Testis (tissue), 3 donors: ENCODE results near the gene SDK1. TPM values are rescaled to one million over a fixed set of nuclear protein-coding genes. Genes with fewer than 3 reads are reported as not detected.

Experiments used
- DNase-seq: peaks from one replicate; pipeline ENCODE4 v3.0.0-alpha.2; 2019
- H3K27ac ChIP-seq, 2 donors: fragments of 200-600 bp; sonication (generic); one replicate each; pipeline ENCODE4 v1.5.1; 2019
- H3K27me3 ChIP-seq: fragments of 200-600 bp; sonication (generic); one replicate; pipeline ENCODE4 v1.5.1; 2019
- H3K36me3 ChIP-seq: fragments of 200-600 bp; sonication (generic); one replicate; pipeline ENCODE4 v1.5.1; 2017; ENCODE audit warnings: low read depth; ENCODE audit errors: missing control alignments
- H3K4me1 ChIP-seq: fragments of 200-600 bp; sonication (generic); one replicate; pipeline ENCODE4 v1.5.1; 2019
- H3K4me3 ChIP-seq, 2 donors: fragments of 200-600 bp; sonication (generic); one replicate each; pipeline ENCODE4 v1.5.1; 2017 to 2019
- H3K9me3 ChIP-seq: fragments of 200-600 bp; sonication (generic); one replicate; pipeline ENCODE4 v1.5.1; 2017
- CTCF ChIP-seq, 3 experiments: fragments of 450-650 bp in 2 of 3; fragments of 200-600 bp in 1 of 3; sonication (generic) in 1 of 3; IDR thresholded peaks; one replicate each; pipeline ENCODE4 v1.5.1; 2016 to 2019; ENCODE audit warnings: antibody characterized with exemption in 3 of 3, mild to moderate bottlenecking in 2 of 3, moderate library complexity in 1 of 3
- POLR2A ChIP-seq: fragments of 450-650 bp; IDR thresholded peaks from one replicate; pipeline ENCODE4 v1.6.1; 2017; ENCODE audit warnings: antibody characterized with exemption, mild to moderate bottlenecking, moderate library complexity
- WGBS, 2 donors: methylation state at CpG; one replicate each; pipeline ENCODE4 v1.1.5; 2018; 5-methylcytosine and 5-hydroxymethylcytosine counted together
- intact Hi-C: fragments of 100-400 bp; cut with DNase I; formaldehyde crosslinking; loops from one replicate; pipeline ENCODE4 v1.15.1; 2023; ENCODE audit warnings: low total_unique reads
- polyA plus RNA-seq: library from polyadenylated mRNA; stranded (reverse); fragments of 350-450 nt; fragmentation: Illumina TruSeq; extraction: RNeasy Lipid Tissue Mini Kit (QIAGEN cat#74804); gene quantifications from one replicate; pipeline ENCODE4 v1.2.3, GENCODE V29; 2014; ENCODE audit warnings: low read depth, low replicate concordance; ENCODE audit not compliant: insufficient read depth
- total RNA-seq, 2 donors: library from RNA; depleted of rRNA; stranded (reverse); fragments of >200 nt; gene quantifications; one replicate each; pipeline ENCODE4 v1.2.3, GENCODE V29; 2016

Gene SDK1
- total and polyA plus RNA-seq, 3 donors from 2014 or later, result 20.0 to 36.2 (median 24.9) TPM

- H3K27me3 ChIP-seq, result no peaks in the 10 kb centered on the region
- H3K9me3 ChIP-seq, result no peaks in the 10 kb centered on the region
- TF ChIP-seq CTCF (IDR thresholded peaks at IDR 0.05), result no peak
- no peak for TF ChIP-seq POLR2A
- no peak overlapping the region for H3K27ac ChIP-seq
- H3K4me3 ChIP-seq, result no peak overlapping the region
- H3K4me1 ChIP-seq, result no peaks in the 10 kb centered on the region
- no peaks in the 10 kb centered on the region for H3K36me3 ChIP-seq
- WGBS, 2 donors, result 96 to 99% methylated on average over 18 to 19 of the region's 19 CpGs
- DNase-seq, result no peak
- intact Hi-C loops, result no loop called here
Observed at GRCh38 chr7:4245135-4245865, 944.2 kb downstream of the SDK1 start.

GRCh38 chr7:4245866-4246470, 944.9 kb downstream of the SDK1 start:
- TF ChIP-seq CTCF (IDR thresholded peaks at IDR 0.05) (no peak), POLR2A (no peak)
- Histone ChIP-seq H3K27ac (no peak overlapping the region), H3K27me3 (no peaks in the 10 kb centered on the region), H3K9me3 (no peaks in the 10 kb centered on the region), H3K4me1 (no peaks in the 10 kb centered on the region), H3K4me3 (no peak overlapping the region), H3K36me3 (no peaks in the 10 kb centered on the region)
- DNase-seq, result no peak
- 85 to 93% methylated on average over 12 of the region's 12 CpGs for WGBS, 2 donors
- intact Hi-C loops, result no loop called here

- TF ChIP-seq CTCF (IDR thresholded peaks at IDR 0.05), result no peak
- TF ChIP-seq POLR2A, result no peak
- no peaks in the 10 kb centered on the region for H3K27me3 ChIP-seq
- DNase-seq, result no peak
- intact Hi-C loops, result no loop called here
- 80 to 91% methylated on average over 6 to 11 of the region's 11 CpGs for WGBS, 2 donors
- no peaks in the 10 kb centered on the region for H3K36me3 ChIP-seq
- H3K9me3 ChIP-seq, result no peaks in the 10 kb centered on the region
- no peaks in the 10 kb centered on the region for H3K4me1 ChIP-seq
- no peak overlapping the region for H3K27ac ChIP-seq
- no peak overlapping the region for H3K4me3 ChIP-seq
Observed at GRCh38 chr7:4246536-4246935, 945.5 kb downstream of the SDK1 start.

- no peak overlapping the region for H3K27ac ChIP-seq
- DNase-seq, result no peak
- intact Hi-C loops, result no loop called here
- no peak overlapping the region for H3K4me3 ChIP-seq
- TF ChIP-seq POLR2A, result no peak
- no peak for TF ChIP-seq CTCF (IDR thresholded peaks at IDR 0.05)
- no peaks in the 10 kb centered on the region for H3K9me3 ChIP-seq
- H3K4me1 ChIP-seq, result no peaks in the 10 kb centered on the region
- no peaks in the 10 kb centered on the region for H3K36me3 ChIP-seq
- WGBS, 2 donors, result 69 to 92% methylated on average over 24 to 26 of the region's 27 CpGs
- no peaks in the 10 kb centered on the region for H3K27me3 ChIP-seq
Observed at GRCh38 chr7:4247106-4247876, 946.2 kb downstream of the SDK1 start.
